Astrocyte of the cerebellum (primary cell): ENCODE measurements around the gene CHRDL2.

ENCODE experiments used
- DNase-seq: peaks from one replicate; pipeline ENCODE4 v3.0.0-alpha.2; 2011; ENCODE audit warnings: low read depth
- H3K4me3 ChIP-seq: 2 replicates; pipeline ENCODE4 v1.5.1; 2011; ENCODE audit warnings: mild to moderate bottlenecking, low read depth, low read length, moderate library complexity
- in situ Hi-C: cut with HindIII; loops from 2 replicates; pipeline ENCODE4 v1.10.0; 2017; ENCODE audit warnings: low sequenced_read_pairs
- TF ChIP-seq, protein P1 (sequence below): IDR thresholded peaks from 2 replicates; pipeline ENCODE4 v1.5.1; 2012; ENCODE audit warnings: low read length, low read depth, moderate library complexity, mild to moderate bottlenecking; ENCODE audit errors: missing control alignments

CHRDL2 gene

DNA sequence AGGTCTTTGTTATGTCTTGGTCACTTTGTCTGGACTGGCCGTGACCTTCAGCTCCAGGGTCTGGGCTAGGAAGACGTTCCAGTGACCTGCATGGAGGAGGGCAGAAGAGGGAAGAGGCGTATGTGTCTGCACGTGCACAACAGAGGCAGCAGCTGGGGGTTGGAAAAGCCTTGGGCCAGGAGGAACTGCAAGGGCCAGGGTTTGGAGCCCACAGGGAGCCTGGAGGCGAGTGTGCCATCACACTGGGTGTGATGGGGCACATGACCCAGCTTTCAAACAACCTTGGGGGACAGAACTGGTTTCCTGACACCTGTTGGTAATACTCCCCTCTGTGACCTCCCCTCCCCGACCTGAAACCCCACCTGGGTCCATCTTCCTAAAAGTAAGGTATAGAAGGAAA is 34.7 kb downstream of the CHRDL2 start:
- in situ Hi-C loops: no loop called here
- H3K4me3 ChIP-seq: no peak overlapping the region
- TF ChIP-seq, protein P1, sequence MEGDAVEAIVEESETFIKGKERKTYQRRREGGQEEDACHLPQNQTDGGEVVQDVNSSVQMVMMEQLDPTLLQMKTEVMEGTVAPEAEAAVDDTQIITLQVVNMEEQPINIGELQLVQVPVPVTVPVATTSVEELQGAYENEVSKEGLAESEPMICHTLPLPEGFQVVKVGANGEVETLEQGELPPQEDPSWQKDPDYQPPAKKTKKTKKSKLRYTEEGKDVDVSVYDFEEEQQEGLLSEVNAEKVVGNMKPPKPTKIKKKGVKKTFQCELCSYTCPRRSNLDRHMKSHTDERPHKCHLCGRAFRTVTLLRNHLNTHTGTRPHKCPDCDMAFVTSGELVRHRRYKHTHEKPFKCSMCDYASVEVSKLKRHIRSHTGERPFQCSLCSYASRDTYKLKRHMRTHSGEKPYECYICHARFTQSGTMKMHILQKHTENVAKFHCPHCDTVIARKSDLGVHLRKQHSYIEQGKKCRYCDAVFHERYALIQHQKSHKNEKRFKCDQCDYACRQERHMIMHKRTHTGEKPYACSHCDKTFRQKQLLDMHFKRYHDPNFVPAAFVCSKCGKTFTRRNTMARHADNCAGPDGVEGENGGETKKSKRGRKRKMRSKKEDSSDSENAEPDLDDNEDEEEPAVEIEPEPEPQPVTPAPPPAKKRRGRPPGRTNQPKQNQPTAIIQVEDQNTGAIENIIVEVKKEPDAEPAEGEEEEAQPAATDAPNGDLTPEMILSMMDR: no peak
- no peak for DNase-seq

DNA sequence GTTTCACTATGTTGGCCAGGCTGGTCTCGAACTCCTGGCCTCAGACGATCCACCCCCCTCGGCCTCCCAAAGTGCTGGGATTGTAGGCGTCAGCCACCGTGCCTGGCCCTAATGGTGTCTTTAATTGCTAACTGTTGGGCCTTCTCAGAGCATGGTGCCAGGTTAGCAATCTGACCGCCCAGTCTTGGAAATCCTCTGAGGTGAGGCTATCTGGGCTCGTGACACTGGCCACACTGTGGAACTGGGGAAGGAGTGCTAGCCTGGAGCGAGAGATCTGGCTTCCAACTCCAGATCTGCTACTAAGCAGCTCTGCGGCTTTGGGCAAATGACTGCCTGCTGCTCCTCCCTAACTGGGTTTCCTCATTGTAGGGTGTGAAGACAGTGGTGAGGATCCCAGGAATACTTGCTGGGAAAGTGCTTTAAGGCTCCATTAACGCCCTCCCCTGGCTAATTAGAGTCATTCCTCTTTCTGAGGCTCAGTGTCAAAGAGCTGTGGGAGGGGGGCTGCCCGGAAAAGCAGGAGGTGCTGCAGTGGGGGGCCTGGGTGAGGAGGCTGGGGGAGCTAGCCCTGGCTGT is 35.4 kb downstream of the CHRDL2 start:
- DNase-seq: no peak
- in situ Hi-C loops: no loop called here
- TF ChIP-seq, protein P1: no peak
- H3K4me3 ChIP-seq: no peak overlapping the region

DNA sequence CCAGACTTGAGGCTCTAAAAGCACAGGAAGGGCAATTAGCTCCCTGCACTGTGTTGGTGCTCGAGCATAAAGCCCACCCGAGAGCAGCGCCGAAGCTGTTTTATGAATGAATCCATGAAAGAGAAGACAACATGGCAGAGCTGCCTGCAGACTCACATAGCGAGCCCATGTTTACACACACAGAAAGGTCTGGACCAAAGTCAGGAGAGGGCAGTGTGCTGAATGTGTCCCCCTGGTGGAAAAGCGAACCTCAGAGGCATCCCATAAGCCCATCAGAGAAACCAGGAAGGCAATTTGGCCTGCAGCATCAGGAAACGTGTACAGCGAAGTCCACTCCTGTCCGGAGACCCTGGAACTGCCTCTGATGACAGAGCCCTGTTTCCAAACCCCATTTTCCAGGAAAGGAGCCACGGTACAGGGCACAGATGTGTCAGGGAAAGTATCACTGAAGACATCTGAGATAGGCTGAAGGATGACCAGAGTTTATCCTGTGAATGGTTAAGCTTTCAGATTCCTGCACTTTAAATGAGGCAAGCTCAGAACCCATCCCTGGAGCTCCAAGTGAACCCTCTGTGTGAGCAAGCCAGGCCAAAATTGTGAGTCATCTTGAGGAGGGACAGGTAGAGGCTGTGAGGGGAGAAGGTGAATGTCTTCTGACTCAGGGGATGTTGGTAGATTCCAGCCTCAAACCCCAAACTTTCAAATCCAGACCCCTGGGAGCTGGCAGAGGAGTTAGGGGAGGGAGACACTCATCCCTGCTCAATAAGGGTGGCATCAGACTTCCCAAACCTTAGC is 36.9 kb downstream of the CHRDL2 start:
- H3K4me3 ChIP-seq: no peak overlapping the region
- TF ChIP-seq, protein P1: peak; percentile 31
- in situ Hi-C loops: no loop called here
- DNase-seq: no peak

DNA sequence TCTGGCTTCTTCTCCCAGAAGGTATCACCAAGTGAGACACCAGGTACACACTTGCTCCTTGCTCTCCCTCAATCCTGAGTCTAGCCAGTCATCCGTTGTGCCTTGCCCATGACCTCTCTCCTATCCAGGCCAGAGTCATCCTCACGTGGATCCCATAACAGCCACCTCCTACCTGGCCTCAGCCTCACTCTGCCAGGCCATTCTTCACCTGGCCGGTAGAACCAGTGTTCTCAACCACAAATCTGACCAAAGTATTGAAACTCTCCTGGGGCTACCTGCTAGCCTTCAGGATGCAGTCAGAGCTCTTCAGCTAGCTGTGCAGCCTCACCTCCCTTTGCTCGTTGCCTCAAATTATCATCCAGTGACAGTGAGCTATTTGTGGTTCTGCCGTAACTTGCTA is 37.7 kb downstream of the CHRDL2 start:
- DNase-seq: no peak

DNA sequence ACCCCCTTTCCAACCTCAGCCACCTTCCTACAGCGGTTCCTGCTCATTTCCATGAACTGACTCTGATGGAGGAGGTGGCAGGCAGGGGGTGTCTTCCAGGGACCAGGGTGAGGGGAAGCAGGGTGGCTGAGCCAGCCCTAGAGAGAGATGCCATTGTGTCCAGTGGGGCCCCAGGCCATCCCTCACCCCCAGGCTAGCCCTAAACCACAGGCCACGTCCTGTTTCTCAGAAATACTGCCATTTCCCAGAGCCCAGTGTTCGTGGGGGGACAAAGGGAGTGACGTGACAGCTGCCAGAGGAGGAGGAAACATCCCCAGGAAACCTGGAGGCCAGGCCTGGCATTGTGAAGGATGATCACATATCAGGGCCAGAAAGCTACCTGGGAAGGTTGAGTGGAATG is 39.5 kb downstream of the CHRDL2 start:
- no peak overlapping the region for H3K4me3 ChIP-seq
- no peak for DNase-seq
- in situ Hi-C loops: no loop called here

More for the DNA sequence above, 37.7 kb downstream of the CHRDL2 start:
- in situ Hi-C loops: no loop called here
- no peak overlapping the region for H3K4me3 ChIP-seq
- TF ChIP-seq, protein P1: no peak

DNA sequence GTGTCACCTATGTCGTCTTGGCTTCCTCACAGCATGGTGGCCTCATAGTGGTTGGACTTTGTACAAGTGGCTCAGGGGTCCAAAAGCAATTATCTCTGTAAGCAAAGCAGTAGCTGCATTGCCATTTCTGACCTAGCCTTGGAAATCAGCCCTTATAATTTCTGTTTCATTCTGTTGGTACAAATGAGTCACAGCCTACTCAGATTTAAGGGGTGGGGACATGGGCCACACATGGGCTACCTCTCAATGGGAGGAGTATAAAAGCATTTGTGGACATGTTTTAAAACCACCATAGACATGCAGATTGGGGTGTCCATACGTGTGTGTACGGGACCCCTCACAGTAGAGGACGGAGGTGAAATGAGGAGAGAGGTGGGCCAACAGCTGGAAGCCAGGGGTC is 41.6 kb downstream of the CHRDL2 start:
- TF ChIP-seq, protein P1: no peak
- DNase-seq: no peak
- no peak overlapping the region for H3K4me3 ChIP-seq
- in situ Hi-C loops: no loop called here

More for the DNA sequence above, 39.5 kb downstream of the CHRDL2 start:
- TF ChIP-seq, protein P1: no peak
